Measurements from ENCODE around the gene GPR152.

GRCh38 chr11:67468456-67468758, 15.9 kb upstream of the GPR152 start:
- TF ChIP-seq CTCF (IDR thresholded peaks at IDR 0.05): no peak
- no peak for TF ChIP-seq POLR2A (IDR thresholded peaks at IDR 0.05)
- no peak for TF ChIP-seq EP300 (IDR thresholded peaks at IDR 0.05)
- no peak for TF ChIP-seq POLR2AphosphoS5 (IDR thresholded peaks at IDR 0.05)

Data from suprapubic skin (tissue), 4 donors.